GM21526 (cell line): Measurements from ENCODE around the gene EFNA5.

Source experiments
- ATAC-seq: cut with Tn5 transposase; IDR thresholded peaks from one replicate; pipeline ENCODE4 v1.9.1; 2021; ENCODE audit warnings: moderate library complexity; ENCODE audit not compliant: unreplicated experiment, low FRiP score

Gene EFNA5

GRCh38 chr5:107414802-107415201 lies 255.9 kb downstream of the EFNA5 start:
- no peak for ATAC-seq

DNA sequence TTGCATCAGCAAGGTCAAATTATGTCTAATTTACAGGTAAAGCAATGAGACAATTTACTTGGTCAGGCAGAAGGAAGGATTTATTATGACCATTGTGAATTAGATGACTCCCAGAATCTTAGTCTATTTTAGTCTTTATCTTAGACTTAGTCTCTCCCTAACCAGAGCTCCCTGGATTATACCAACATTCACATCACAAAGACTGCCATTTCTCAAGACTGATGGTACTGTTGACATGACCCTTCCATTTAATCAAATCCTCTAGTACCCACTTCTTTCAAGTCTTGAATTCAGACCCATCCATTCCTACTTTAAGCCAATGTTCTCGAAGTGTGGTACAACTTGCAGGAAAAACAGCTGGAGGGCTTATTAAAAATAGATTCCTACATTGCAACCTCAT lies 257.0 kb downstream of the EFNA5 start:
- ATAC-seq: no peak

DNA sequence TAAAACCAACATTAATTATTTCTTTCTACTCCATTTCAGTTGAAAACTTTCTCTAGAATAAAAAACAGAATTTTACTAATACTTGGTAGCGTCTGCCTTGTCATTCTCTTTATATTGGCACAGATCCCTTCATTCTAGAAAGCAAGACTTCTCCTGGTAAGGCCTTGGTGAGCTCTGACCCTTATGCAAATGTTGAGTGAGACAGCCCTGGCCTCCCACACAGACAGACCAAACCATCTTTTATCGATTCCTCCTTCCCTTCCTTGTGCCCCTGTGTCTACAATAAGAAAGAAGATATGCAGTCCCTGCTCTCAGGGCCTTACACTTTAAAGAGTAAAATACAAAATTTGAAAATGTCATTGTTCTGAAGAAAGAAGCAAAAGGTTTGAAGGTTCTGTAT lies 262.2 kb downstream of the EFNA5 start:
- ATAC-seq: no peak

DNA sequence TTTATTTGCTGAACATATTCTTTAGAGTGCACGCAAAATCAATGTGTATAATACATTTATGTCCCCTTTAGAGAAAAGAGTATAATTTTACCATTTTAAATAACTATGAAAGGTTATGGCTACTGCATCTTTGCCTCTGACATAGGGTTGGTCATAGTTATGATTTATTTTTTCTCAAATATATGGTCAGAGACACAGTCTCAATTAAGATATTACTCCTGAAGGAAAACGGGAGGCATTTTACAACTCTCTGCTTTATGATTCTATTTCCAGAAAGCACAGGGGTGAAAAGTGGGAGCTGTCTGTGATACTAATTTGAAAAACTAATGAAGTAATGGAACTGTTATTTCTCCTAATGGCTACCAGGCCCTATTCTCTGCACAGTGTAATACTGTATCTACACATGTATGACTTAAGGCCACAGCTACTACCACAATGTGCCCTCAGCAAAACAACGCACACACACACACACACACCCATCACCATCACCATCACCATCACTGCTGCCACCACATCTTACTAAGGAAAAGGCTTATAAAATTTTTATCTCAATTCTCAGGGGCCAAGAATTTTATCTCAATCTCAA lies 262.9 kb downstream of the EFNA5 start:
- ATAC-seq: no peak

- no peak for ATAC-seq
Observed at GRCh38 chr5:107404595-107405374, 266.0 kb downstream of the EFNA5 start.

DNA sequence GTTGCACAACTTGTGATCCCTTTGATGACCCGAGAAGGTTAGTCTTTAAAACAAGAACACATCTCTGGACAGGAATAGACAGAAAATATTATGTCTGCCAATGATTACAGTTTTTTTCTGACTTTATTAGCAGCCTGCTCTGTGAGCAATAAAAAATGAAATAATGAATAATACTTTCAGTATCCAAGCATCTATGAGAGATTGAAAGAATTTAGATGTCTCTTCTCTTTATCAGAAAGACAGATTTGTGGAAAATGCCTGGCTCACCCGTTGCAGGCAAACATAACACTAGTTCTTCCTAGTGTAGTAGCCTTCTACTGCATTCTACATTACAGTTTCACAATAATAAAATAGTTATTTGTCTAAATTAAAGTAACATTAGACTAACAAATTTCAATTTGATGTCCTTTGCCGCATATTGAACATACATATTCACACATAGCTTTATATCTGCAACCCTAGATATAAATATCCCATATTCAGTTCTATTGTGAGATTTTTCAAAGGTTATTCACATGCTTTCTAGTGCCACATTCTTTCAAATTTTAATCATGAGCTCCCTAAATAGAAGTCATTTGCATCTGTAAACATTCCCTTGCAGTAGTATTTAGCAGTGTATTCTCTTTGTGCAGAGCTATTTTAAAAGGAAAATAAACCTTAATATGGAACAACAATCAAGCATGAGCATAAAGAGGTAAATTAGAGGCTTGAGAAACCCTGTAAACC lies 267.3 kb downstream of the EFNA5 start:
- no peak for ATAC-seq

DNA sequence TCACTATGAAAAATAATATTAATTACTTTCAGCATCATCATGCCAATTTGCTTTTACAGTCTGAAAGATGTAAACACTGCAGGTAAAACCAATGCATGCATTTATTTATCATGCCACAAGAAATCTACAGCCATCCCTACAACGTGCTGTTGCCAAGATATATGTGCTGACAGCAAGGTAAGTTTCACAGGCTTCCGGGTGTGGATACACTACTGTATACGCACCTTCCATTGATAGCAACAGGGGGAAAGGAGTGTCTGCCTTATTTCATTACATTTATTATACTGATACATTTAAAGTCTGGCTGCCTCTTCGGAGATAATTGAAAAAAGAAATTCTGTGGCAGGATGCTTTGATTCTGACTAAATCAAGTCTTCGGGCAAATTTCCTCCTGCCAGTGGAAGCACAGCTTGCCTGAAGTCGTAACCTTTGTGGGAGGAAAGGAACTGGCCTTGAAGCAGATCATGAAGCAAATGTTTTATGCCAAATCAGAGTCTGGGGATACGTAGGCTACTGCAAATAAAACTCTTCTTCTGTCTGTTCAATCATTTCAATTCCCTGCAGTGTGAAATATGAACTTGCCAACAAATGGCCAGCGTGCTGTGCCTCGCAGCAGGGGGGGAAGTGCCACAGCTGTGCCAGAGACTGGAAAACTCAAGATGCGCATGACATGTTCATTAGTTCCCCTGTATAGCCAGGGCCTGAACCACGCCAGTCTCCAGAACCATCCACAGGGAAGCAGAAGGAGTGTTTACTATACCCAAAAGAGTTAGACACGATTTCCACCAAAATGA lies 268.1 kb downstream of the EFNA5 start:
- ATAC-seq: no peak

- ATAC-seq: no peak
Observed at GRCh38 chr5:107401470-107402122, 269.1 kb downstream of the EFNA5 start.

DNA sequence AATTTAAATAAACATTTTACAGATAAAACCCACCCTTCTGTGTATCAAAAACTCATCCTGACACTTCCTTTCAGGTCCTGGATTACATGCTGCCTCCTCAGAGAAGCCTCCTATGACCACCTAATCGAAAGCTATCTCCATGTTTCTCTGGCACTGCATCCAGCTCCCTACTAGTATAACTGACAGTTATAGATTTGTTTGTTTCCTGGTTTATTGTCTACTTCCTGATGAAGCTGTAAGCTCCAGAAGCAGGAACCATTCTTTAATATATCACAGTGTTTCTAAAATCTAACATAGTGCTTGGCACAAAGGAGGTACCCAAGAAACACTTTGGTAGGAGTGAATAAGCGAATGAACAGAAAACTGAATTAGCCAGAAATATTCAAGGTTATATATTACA lies 270.4 kb downstream of the EFNA5 start:
- ATAC-seq: no peak

DNA sequence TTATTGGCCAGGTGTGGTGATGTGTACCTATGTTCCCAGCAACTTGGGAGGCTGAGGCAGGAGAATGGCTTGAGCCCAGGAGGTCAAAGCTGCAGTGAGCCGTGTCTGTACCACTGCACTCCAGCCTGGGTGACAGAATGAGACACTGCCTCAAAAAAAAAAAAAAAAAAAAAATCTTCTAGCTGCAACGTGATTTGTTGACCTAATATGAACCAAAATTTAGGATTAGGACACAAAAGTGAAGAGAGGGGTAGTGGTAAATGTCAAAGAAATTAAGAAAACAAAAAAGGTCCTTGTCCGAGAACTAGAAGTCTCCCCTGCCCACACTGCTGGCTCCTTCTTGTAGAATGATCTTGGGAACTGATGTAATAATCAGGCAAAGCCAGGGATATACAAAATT lies 272.0 kb downstream of the EFNA5 start:
- ATAC-seq: no peak

DNA sequence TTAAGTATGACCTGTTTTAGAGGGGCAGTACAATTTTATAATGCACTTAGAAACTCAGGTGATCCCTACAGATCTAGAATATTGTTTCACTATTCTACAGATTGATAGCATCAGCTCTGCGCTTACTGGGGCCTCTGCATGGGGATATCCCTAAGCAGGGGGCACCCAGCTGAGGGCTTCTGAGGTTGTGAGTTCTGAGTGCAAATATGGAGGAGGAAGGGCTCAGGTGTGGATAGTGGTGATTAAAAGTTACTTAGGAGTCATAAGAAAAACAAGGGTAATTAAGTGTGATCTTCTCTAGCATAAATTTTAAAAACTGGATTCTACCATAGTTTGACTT lies 274.4 kb downstream of the EFNA5 start:
- ATAC-seq: peak; percentile 43

- peak; percentile 71 for ATAC-seq
Observed at GRCh38 chr5:107395632-107396350, 274.9 kb downstream of the EFNA5 start.

GRCh38 chr5:107393851-107394250 lies 276.9 kb downstream of the EFNA5 start:
- no peak for ATAC-seq

DNA sequence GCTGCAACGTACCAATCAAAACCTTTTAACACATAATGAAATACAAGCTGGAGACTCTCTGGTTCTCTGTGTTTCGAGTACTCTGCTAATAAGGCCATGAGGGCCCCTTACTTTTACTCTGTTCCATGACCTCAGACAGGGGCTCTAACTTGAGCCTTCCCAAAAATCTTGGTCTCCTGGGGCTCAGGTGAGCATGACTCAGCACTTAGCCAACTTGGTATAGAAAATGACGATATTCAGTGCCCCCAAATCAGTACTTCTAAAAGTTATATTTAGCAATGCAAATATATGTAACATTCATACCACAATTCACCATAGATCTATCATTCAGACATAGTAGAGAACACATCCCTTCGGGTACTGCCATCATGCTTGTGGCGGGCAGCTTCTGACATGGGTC lies 278.9 kb downstream of the EFNA5 start:
- no peak for ATAC-seq

DNA sequence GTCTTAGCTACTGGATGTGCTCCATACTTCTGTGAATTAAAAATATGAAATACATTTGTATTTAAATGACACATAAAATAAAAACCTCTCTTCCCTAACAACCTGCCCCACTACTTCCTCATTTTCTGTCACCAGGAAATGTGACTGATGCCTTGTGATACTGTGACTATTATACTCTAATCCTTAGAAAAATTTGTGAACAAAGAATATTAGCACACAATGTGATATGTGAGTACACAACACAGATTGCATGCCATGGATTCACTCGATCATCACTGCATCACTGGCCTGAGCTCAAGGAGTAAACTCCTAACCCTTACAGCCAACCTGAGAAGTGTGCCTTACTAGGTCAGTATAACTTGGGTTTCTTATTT lies 281.0 kb downstream of the EFNA5 start:
- peak; percentile 9 for ATAC-seq

- peak; percentile 91 for ATAC-seq
Observed at GRCh38 chr5:107389130-107389774, 281.5 kb downstream of the EFNA5 start.

- peak; percentile 32 for ATAC-seq
Observed at GRCh38 chr5:107388141-107388861, 282.4 kb downstream of the EFNA5 start.

DNA sequence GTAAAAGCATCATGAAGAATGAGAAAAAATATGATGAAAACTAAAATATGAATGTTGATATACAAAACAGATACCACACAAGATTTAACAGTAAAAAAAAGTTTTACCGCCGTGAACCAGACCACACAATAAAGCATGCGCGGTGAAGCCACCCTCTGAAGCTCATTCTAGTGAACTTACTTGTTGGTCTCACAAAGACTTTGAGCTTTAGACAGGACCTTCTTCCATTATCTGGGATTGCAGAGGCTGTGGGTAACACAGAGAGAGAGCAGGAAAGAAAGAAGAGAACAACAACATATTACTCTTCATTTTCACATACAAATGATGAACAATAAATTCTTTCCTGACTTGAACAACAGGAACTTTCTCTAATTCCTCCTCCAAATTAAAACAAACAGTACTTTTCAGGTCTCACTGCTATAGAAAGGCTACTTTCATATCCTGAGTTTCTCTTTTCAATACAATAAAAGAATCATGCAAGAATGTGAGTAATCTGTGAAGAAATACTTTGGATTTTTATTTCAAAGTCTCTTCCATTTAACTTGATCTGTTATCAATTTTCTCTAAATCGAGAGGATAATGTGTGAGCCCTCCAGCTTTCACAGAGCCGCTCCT lies 283.1 kb downstream of the EFNA5 start:
- ATAC-seq: no peak
